HG03135 (cell line): ENCODE measurements around the gene SLC35F2.
"Not testable (repeated sequence)": the region's sequence is repeated elsewhere in the genome, so short reads cannot be mapped to it uniquely, and the experiment has no call there.

Source experiments
- ATAC-seq: cut with Tn5 transposase; IDR thresholded peaks from one replicate; pipeline ENCODE4 v1.9.1; 2021; ENCODE audit warnings: mild to moderate bottlenecking, moderate library complexity; ENCODE audit not compliant: unreplicated experiment

SLC35F2 gene

DNA sequence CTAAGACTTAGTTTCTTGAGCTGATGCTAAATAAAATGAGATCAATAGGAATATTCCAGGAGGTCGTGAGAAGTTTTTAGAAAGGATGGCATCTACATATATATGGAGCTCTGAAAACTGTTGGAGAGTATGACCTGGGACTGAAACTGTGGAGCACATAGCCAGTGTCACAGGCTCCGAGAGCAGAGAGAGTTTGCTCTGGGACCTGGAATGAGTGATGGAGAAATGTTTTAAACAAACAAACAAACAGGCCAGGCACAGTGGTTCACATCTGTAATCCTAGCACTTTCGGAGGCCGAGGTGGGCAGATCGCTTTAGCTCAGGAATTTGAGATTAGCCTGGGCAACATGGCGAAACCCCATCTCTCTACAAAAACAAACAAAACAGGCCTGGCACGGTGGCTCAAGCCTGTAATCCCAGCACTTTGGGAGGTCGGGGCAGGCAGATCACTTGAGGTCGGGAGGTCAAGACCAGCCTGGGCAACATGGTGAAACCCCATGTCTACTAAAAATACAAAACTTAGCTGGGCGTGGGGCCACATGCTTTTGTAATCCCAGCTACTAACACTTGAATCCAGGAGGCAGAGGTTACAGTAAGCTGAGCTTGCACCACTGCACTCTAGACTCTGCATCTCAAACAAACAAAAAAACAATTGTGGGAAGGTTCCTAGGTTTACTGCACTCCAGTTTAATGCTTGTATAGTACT lies 67.1 kb downstream of the SLC35F2 start:
- ATAC-seq = no peak

DNA sequence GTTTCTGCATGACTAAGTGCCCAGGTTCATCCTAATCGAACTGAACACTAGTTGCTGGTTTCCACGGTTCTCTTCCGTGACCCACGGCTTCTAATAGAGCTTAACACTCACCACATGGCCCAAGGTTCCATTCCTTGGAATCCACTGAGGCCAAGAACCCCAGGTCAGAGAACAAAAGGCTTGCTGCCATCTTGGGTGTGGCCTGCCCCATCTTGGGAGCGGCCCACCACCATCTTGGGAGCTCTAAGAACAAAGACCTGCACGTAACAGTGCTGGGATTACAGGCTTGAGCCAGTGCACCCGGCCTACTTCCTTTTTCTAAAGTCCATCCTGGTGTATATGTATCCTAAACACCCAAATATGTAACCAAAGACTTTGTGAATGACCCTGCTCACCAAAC lies 68.8 kb downstream of the SLC35F2 start:
- no peak for ATAC-seq

DNA sequence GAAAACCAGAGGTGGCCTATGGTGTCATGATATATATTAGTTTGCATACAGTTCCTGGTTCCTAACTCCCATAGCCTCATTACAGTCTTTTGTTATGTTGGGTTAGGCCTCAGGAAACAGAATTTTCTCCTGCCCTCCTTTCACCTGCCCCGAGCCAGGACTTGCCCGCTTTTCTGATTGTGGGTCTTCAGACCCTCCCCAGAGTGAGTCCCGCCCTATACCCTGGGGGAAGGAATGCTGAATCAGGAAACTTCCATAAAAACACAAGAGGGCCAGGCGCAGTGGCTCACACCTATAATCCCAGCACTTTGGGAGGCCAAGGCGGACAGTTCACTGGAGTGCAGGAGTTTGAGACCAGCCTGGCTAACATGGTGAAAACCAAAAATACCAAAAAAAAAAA lies 70.9 kb downstream of the SLC35F2 start:
- no peak for ATAC-seq

DNA sequence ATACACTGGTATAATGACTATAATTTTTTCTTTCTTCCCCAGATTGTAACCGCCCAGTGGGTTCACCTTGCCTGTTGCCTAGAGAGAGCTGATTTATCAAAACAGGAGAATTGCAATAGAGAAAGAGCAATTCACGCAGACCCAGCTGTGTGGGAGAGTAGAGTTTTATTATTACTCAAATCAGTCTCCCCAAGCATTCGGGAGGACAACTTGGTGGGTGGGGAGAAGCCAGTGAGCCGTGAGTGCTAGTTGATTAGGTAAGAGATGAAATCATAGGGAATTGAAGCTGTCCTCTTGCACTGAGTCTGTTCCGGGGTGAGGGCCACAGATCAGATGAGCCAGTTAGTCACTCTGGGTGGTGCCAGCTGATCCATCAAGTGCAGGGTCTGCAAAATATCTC lies 73.2 kb downstream of the SLC35F2 start:
- ATAC-seq = no peak

DNA sequence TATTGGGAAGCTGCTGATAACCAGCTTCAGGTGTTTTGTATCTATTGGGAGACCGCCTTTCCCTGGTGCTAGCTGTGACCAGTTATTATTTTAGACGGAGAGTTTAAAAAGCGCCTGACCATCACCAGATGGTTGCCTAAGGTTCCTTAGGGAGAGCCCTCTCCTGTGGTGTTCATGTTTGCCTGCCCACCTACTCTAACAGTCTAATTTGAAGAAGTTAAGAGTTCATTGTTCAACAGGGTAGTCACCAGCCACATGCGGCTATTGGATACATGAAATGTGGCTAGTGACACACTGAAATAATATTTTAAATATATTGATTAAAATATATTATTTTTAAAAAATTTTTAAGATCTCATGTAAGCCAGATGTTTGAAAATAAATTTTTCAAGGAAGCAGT lies 75.5 kb downstream of the SLC35F2 start:
- no peak for ATAC-seq

GRCh38 chr11:107780775-107781174 lies 77.8 kb downstream of the SLC35F2 start:
- no peak for ATAC-seq

DNA sequence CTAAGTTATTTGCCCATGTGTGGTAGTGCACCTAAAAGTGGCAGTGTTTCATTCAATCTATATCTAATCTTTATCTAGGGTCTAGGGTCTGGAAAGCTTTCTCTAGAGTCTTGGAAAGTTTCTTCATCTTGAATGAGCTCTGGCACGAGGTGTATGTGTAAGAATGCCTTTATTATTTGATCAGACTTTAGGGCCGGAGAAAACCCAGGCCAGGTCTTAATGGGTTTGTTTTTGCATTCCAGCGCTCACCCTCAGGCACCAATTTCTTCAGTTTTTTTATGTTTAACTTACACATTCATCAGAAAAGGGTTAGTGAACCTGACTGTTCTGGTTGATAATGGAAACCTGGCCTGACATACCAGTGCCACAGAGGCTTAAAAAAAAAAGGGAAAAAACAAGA lies 78.5 kb downstream of the SLC35F2 start:
- no peak for ATAC-seq

DNA sequence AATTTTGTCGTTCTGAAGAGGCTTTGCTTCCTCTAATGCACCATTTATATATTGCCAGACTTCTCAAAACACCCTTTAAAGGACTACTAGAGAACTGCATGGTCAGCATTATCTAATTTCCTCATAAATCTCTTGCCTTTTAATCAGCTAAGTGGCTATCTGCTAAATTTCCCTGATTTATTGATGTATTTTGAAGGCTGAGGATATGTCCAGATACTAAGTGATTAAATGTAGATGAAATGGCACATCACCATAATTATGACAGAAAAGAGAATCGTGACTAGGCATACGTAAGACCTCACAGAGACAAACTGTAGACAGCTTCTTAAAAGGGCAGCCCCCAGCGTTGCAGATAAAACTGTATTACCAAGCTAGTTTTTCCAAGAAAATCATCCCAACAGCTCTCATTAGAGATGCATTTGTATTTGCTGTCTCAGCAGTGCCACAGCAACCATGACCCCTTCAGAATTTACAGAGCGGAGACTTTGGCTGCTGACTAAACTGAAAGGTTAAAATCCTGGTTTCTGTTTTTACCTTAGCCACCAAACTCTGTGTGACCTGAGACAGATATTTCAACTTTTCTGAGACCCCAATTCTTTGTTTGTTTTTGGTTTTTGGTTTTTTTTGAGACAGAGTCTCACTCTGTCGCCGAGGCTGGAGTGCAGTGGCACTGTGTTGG lies 79.6 kb downstream of the SLC35F2 start:
- ATAC-seq = no peak

DNA sequence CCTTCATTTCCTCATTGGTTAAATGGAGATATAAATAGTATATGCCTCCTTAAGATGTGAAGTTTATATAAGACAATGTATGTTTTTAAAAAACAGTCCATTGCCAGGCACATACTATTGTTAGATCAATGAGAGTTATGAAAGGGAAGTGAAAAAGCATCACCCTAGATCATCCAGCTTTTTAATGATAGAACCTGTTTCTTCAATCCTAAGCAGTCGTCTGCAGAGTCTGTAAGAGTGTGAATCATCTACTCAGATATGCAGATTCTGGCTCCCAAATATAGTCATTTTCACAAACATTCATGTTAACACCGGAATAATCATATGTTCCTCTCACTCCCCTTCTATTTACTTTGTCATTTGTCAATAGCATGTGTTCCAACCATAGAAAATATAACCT lies 81.5 kb downstream of the SLC35F2 start:
- no peak for ATAC-seq

- ATAC-seq = no peak
These were observed 82.5 kb downstream of the SLC35F2 start for GRCh38 chr11:107776062-107776461.

DNA sequence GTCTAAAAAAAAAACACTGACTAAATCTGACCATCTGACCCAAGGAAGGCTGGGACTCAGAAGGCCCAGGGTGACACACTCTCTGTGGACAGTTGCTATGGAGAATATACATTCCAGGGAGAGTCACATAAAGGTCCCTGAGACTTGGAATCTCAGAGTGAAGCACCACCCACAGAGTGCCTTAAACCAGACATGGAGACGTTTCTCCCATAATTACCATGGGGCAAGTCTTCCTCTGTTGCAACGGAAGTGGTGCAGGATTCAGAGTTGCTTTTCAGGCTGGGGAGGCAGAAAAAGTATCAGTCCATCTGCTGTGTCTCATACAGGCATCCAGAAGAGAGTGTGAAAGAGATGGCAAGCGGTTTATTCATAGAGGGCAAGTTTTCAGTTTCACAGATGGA lies 88.0 kb downstream of the SLC35F2 start:
- no peak for ATAC-seq

GRCh38 chr11:107769189-107769588 lies 89.4 kb downstream of the SLC35F2 start:
- ATAC-seq = no peak

GRCh38 chr11:107758719-107759355 lies 99.8 kb downstream of the SLC35F2 start:
- not testable (repeated sequence) for ATAC-seq

- no peak for ATAC-seq
These were observed 100.9 kb downstream of the SLC35F2 start for GRCh38 chr11:107757661-107758060.

DNA sequence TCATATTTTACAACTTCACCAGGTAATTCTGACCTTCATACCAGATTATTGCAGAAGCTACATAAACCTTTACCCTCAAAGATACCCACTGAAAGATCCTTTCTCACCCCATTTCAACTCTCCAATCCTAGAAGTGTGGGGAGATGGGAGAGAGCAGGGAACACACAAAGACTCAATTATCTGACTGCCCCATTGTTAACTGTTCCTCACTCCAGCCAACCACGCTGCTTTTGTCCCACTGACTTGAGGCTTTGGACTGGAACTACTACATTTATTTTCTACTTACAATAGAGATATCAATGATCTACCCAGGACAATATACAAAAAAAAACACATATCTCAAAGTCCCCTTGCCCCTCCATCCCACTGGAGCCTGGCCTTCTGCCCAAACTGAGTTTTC lies 102.0 kb downstream of the SLC35F2 start:
- ATAC-seq = no peak

GRCh38 chr11:107752949-107753822 lies 105.4 kb downstream of the SLC35F2 start:
- ATAC-seq = no peak

DNA sequence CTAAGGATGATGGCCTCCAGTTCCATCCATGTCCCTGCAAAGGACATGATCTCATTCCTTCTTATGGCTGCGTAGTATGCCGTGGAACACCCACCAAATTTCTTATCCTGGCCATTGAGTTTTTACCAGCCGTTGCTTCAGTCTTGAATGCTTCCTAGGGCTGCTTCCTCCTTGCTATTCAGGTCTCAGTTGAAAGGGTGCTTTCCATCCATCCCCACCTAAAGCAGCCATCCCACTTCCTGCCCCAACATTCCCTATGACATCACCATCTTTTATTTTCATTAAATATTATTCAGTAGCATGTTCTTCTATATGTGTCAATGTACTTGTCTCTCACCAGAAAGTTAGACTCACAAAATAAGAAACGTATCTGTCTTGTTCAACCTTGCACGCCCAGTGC lies 106.1 kb downstream of the SLC35F2 start:
- no peak for ATAC-seq

- ATAC-seq = no peak
These were observed 107.5 kb downstream of the SLC35F2 start for GRCh38 chr11:107751082-107751481.

DNA sequence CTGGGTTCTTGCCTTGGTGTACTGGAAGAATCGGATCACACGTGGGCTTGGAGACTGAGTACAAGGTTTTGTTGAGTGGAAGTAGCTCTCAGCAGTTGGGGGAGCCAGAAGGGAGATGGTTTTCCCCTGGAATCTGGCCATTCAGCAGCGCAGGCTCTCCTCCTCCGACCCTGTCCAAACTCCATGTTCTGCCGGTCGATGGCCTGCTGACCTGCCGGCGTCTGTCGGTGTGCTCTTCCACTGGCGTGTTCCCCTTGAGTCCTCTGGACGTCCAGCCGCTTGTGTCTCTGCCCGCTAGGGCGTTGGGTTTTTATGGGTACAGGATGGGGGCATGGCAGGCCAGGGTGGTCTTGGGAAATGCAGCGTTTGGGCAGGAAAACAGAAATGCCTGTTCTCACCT lies 108.3 kb downstream of the SLC35F2 start:
- ATAC-seq = no peak

DNA sequence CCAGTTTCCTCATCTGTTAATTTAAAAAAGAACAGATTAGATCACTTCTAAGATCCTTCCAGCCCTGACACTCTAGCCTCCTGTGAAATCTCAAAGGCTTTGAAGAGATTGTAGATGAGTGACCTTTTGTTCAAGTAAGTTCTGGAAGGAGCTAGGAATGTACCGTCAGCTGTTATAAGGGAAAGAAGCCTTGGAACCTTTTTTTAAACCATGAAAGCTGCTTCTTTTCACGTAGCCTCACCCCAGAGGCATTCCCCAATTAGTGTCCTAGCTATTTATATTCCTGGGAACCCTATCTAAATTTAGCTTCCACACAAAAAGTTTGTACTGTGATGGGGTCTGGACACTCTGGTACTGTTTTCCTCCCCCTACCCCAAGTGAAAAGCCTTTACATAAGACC lies 111.0 kb downstream of the SLC35F2 start:
- no peak for ATAC-seq

GRCh38 chr11:107744736-107745135 lies 113.9 kb downstream of the SLC35F2 start:
- no peak for ATAC-seq
